ENCODE results near the gene NDUFS6. TPM values are rescaled to one million over a fixed set of nuclear protein-coding genes. Genes with fewer than 3 reads are reported as not detected.

NDUFS6 gene
- total and polyA plus RNA-seq, 2 donors (not counting 1 experiment from before 2014, with no cell fraction given) = 21.8 to 68.5 TPM

DNA sequence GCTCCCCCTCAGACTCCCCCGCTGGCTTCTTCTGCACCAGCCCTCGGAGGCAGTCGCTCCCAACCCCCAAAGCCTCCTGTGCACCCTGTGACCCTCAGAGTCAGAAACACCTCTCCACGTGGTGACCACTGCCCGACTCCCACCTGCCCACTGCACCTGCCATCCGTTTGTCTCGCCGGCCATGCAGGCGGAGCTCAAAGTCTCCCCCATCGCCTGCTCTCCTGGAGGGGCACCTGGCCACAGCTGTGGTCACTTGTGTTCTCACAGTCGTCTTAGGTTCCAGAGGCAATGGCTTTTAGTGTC, 39.8 kb upstream of the NDUFS6 start:
- H3K27me3 ChIP-seq (ENCODE audit: control insufficient read depth, insufficient read depth, low read length) = no peaks in the 10 kb centered on the region
- H2AFZ ChIP-seq (ENCODE audit: low read length) = no peak overlapping the region
- TF ChIP-seq EZH2 (IDR thresholded peaks at IDR 0.05; ENCODE audit: low read length, missing control alignments) = no peak

DNA sequence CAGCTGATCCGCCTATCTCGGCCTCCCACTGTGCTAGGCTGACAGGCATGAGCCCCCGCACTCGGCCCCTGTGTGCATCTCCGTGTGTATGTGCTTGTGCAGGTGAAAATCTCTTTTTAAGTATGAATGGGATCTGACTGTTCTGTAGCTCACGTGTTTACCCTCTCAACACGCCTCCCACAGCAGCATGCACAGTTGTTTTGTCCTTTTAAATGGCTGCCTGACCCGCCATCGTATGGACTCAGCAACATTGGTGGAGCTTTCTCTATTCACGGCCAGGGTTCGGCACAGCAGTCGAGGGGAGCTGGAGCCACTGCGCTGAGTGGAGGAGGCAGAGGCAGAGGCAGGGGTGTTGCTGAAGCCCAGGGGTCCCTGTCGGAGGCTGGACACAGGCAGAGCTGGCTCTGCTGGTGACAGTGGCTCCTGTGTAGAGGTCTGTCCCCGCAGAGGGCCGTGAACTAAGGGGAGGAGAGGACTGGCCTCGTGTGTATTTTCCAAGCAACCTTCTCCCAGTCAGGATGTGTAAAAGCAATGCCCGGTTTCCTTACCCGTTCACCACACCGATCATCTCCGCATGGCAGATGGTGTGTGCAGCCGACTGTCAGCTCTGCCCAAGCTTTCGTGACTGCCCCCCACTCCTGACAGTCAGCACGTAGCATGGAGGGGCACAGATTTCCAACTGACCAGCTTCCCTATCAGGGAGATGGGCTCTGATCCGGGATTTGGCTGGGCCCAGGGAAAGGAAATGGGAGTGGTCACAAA, 38.9 kb upstream of the NDUFS6 start:
- Histone ChIP-seq H3K4me2 (ENCODE audit: extremely low read depth, insufficient read depth, low read length) (no peak overlapping the region), H3K79me2 (ENCODE audit: control insufficient read depth, insufficient read depth, low read length) (no peaks in the 10 kb centered on the region), H3K9me3 (ENCODE audit: control insufficient read depth, insufficient read depth, low read depth, low read length) (no peaks in the 10 kb centered on the region), H3K9ac (ENCODE audit: insufficient read depth, low read length) (no peak overlapping the region), H3K27ac (ENCODE audit: insufficient read depth, low read length) (no peak overlapping the region), H2AFZ (ENCODE audit: low read length) (no peak overlapping the region), H3K36me3 (ENCODE audit: control insufficient read depth, insufficient read depth, low read length) (no peaks in the 10 kb centered on the region), H3K27me3 (ENCODE audit: control insufficient read depth, insufficient read depth, low read length) (no peaks in the 10 kb centered on the region), H3K4me1 (ENCODE audit: control insufficient read depth, extremely low read depth, insufficient read depth, low read length) (no peaks in the 10 kb centered on the region), H3K4me3 (replicated peaks in 1 of 4; ENCODE audit: control extremely low read depth in 1 of 4, insufficient read depth in 1 of 4, low read depth in 3 of 4, low read length in 4 of 4) (no peak overlapping the region), H4K20me1 (ENCODE audit: control insufficient read depth, extremely low read depth, insufficient read depth, low read length) (no peaks in the 10 kb centered on the region)
- TF ChIP-seq EZH2 (IDR thresholded peaks at IDR 0.05; ENCODE audit: low read length, missing control alignments) = no peak
- TF ChIP-seq, protein P1, sequence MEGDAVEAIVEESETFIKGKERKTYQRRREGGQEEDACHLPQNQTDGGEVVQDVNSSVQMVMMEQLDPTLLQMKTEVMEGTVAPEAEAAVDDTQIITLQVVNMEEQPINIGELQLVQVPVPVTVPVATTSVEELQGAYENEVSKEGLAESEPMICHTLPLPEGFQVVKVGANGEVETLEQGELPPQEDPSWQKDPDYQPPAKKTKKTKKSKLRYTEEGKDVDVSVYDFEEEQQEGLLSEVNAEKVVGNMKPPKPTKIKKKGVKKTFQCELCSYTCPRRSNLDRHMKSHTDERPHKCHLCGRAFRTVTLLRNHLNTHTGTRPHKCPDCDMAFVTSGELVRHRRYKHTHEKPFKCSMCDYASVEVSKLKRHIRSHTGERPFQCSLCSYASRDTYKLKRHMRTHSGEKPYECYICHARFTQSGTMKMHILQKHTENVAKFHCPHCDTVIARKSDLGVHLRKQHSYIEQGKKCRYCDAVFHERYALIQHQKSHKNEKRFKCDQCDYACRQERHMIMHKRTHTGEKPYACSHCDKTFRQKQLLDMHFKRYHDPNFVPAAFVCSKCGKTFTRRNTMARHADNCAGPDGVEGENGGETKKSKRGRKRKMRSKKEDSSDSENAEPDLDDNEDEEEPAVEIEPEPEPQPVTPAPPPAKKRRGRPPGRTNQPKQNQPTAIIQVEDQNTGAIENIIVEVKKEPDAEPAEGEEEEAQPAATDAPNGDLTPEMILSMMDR (conservative IDR thresholded peaks at IDR 0.05 in 1 of 2, IDR thresholded peaks at IDR 0.05 in 1 of 2; ENCODE audit: low read depth in 1 of 2, low read length in 2 of 2) = no peak
- DNase-seq (ENCODE audit: low read depth in 2 of 2) = no peak

More for the DNA sequence above, 39.8 kb upstream of the NDUFS6 start:
- no peaks in the 10 kb centered on the region for H3K9me3 ChIP-seq (ENCODE audit: control insufficient read depth, insufficient read depth, low read depth, low read length)
- H4K20me1 ChIP-seq (ENCODE audit: control insufficient read depth, extremely low read depth, insufficient read depth, low read length) = no peaks in the 10 kb centered on the region
- no peak for DNase-seq (ENCODE audit: low read depth in 2 of 2)
- no peak overlapping the region for H3K4me2 ChIP-seq (ENCODE audit: extremely low read depth, insufficient read depth, low read length)
- no peaks in the 10 kb centered on the region for H3K4me1 ChIP-seq (ENCODE audit: control insufficient read depth, extremely low read depth, insufficient read depth, low read length)
- H3K36me3 ChIP-seq (ENCODE audit: control insufficient read depth, insufficient read depth, low read length) = no peaks in the 10 kb centered on the region
- H3K9ac ChIP-seq (ENCODE audit: insufficient read depth, low read length) = no peak overlapping the region
- H3K27ac ChIP-seq (ENCODE audit: insufficient read depth, low read length) = no peak overlapping the region
- H3K79me2 ChIP-seq (ENCODE audit: control insufficient read depth, insufficient read depth, low read length) = no peaks in the 10 kb centered on the region
- no peak overlapping the region for H3K4me3 ChIP-seq (replicated peaks in 1 of 4; ENCODE audit: control extremely low read depth in 1 of 4, insufficient read depth in 1 of 4, low read depth in 3 of 4, low read length in 4 of 4)

DNA sequence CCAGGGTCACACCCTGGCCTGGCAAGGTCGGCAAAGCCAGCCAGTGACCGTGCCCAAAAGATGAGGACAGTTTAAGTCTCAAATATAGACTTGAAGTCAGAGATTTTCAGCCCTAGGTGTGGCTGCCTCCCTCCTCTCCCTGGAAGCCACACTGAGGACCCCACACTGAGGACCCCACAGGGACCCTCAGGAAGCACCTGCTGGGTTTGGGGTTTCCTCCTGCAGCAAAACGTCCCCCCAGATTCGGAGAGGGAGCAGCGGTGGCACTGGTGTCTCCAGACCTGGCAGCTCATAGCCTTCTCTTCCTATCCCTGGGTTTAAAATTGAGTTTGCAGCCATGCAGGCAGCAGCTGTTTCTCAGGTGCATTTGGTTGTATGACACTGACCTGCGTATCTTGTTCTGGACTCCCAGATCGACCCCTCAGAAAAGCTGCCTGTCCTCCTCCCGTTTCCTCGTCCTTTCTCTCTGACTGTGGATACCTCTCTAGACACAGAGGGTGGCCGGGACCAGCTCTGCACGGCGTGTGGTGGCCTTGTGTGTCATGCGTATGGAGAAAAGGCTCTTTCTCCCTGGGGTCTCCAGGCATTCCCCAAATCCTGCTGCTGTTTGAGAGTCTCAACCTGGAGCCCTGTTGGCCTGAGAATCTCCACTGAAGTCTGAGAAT, 38.2 kb upstream of the NDUFS6 start:
- TF ChIP-seq, protein P1 (conservative IDR thresholded peaks at IDR 0.05 in 1 of 2, IDR thresholded peaks at IDR 0.05 in 1 of 2; ENCODE audit: low read depth in 1 of 2, low read length in 2 of 2) = no peak
- TF ChIP-seq EZH2 (IDR thresholded peaks at IDR 0.05; ENCODE audit: low read length, missing control alignments) = no peak
- Histone ChIP-seq H3K4me3 (replicated peaks in 1 of 4; ENCODE audit: control extremely low read depth in 1 of 4, insufficient read depth in 1 of 4, low read depth in 3 of 4, low read length in 4 of 4) (no peak overlapping the region), H3K9ac (ENCODE audit: insufficient read depth, low read length) (no peak overlapping the region), H3K36me3 (ENCODE audit: control insufficient read depth, insufficient read depth, low read length) (no peaks in the 10 kb centered on the region), H3K79me2 (ENCODE audit: control insufficient read depth, insufficient read depth, low read length) (no peaks in the 10 kb centered on the region), H4K20me1 (ENCODE audit: control insufficient read depth, extremely low read depth, insufficient read depth, low read length) (no peaks in the 10 kb centered on the region), H3K27me3 (ENCODE audit: control insufficient read depth, insufficient read depth, low read length) (no peaks in the 10 kb centered on the region), H2AFZ (ENCODE audit: low read length) (no peak overlapping the region), H3K4me2 (ENCODE audit: extremely low read depth, insufficient read depth, low read length) (no peak overlapping the region), H3K4me1 (ENCODE audit: control insufficient read depth, extremely low read depth, insufficient read depth, low read length) (no peaks in the 10 kb centered on the region), H3K9me3 (ENCODE audit: control insufficient read depth, insufficient read depth, low read depth, low read length) (no peaks in the 10 kb centered on the region), H3K27ac (ENCODE audit: insufficient read depth, low read length) (no peak overlapping the region)
- DNase-seq (ENCODE audit: low read depth in 2 of 2) = peak in 1 of 2 donors; percentile 1

All from fibroblast of lung (primary cell).